IPS DF 6.9 (cell line): ENCODE data around the gene RNF115.

Source experiments
- DNase-seq: peaks from one replicate; pipeline ENCODE4 v3.0.0-alpha.2; 2013; ENCODE audit warnings: low read depth, low spot score
- H3K27ac ChIP-seq: one replicate; pipeline ENCODE4 v1.5.1; 2013; ENCODE audit warnings: low read length, control low read depth
- H3K27me3 ChIP-seq: 2 replicates; pipeline ENCODE4 v1.6.1; 2013; ENCODE audit warnings: mild to moderate bottlenecking, low read length; ENCODE audit not compliant: control insufficient read depth, insufficient read depth
- H3K36me3 ChIP-seq: 2 replicates; pipeline ENCODE4 v1.6.1; 2013; ENCODE audit warnings: low read length; ENCODE audit not compliant: control insufficient read depth, insufficient read depth
- H3K4me1 ChIP-seq: 2 replicates; pipeline ENCODE4 v1.6.1; 2013; ENCODE audit warnings: low read length; ENCODE audit not compliant: control insufficient read depth, insufficient read depth
- H3K4me3 ChIP-seq: 2 replicates; pipeline ENCODE4 v1.5.1; 2013; ENCODE audit warnings: mild to moderate bottlenecking, low read length
- H3K9me3 ChIP-seq: 2 replicates; pipeline ENCODE4 v1.6.1; 2013; ENCODE audit warnings: low read length, inconsistent platforms; ENCODE audit not compliant: control insufficient read depth, insufficient read depth
- WGBS: extraction: QIAGEN DNeasy Blood & Tissue Kit; methylation state at CpG from one replicate; pipeline ENCODE4 v1.1.7; 2013; ENCODE audit warnings: mixed read lengths, missing lambda C conversion rate; ENCODE audit not compliant: insufficient read length, insufficient coverage; 5-methylcytosine and 5-hydroxymethylcytosine counted together

Gene RNF115

DNA sequence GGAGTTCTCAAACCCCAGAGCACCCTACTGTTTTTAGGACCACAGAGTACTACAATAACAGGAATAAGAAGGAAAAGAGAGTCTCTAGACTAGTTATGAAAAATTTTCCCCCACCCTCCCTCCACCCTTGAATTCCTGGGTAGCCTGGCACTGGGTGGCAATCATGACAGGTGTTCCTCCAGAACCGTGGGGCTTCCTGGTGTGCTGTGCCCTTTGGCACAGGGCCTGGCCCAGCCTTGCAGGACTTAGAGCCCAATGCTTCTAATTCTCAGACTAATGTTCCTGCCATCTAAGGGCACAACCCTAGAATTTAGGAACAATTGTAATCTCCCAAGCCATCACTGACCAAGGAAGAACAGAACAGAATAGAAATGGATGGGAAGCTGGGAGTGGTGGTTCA lies 106.1 kb downstream of the RNF115 start:
- no CpG with 5 or more reads among the region's 1 CpG for WGBS

DNA sequence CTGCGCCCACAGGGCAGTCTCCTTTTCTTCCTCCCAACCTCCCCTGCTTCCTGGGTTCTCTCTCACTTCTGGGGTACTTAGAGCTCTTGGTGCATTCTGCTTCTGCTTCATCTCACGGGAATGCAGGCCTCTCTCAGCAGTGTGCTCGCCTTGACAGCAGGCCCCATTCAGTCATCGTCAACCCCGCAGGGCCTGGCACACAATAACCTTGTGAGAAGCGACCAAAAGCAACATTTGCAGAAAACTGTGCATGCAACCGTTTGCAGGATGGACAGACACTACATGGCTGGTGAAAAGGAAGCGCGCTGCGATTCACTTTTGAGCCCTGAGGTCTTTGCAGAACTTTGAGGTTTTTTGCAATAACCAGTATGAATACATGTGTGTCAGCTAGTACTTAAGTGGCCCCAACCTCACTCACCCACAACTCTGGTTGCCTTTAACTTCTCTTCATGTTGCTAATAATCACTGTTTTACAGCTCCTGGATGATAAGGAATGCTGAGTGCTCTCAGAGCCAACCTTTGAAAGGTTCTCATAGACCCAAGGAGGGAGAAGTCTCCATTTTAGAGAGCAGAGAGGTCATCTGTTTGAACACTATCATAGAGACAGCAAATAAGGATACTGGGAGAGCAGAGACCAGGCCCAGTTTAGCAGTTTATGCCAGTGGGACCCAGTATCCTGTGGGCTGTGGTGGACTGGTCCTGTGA lies 107.1 kb downstream of the RNF115 start:
- no peak for DNase-seq
- Histone ChIP-seq H3K4me3 (no peak overlapping the region), H3K4me1 (no peaks in the 10 kb centered on the region), H3K27me3 (peaks cover 2% of the 10 kb centered on the region; the same call in 1 of the 2 replicates), H3K36me3 (no peaks in the 10 kb centered on the region), H3K27ac (no peak overlapping the region), H3K9me3 (no peaks in the 10 kb centered on the region)
- WGBS = no CpG with 5 or more reads among the region's 10 CpGs

More for the DNA sequence above, 106.1 kb downstream of the RNF115 start:
- H3K4me3 ChIP-seq = no peak overlapping the region
- no peaks in the 10 kb centered on the region for H3K36me3 ChIP-seq
- H3K4me1 ChIP-seq = no peaks in the 10 kb centered on the region
- H3K9me3 ChIP-seq = no peaks in the 10 kb centered on the region
- no peak overlapping the region for H3K27ac ChIP-seq
- H3K27me3 ChIP-seq = peaks cover 2% of the 10 kb centered on the region; the same call in 1 of the 2 replicates
- no peak for DNase-seq

- H3K27me3 ChIP-seq = no peaks in the 10 kb centered on the region
- DNase-seq = no peak
- no peaks in the 10 kb centered on the region for H3K36me3 ChIP-seq
- no CpG with 5 or more reads among the region's 6 CpGs for WGBS
- no peaks in the 10 kb centered on the region for H3K9me3 ChIP-seq
- no peaks in the 10 kb centered on the region for H3K4me1 ChIP-seq
- H3K4me3 ChIP-seq = no peak overlapping the region
- no peak overlapping the region for H3K27ac ChIP-seq
Measured at GRCh38 chr1:145714524-145715111, 109.3 kb downstream of the RNF115 start.

DNA sequence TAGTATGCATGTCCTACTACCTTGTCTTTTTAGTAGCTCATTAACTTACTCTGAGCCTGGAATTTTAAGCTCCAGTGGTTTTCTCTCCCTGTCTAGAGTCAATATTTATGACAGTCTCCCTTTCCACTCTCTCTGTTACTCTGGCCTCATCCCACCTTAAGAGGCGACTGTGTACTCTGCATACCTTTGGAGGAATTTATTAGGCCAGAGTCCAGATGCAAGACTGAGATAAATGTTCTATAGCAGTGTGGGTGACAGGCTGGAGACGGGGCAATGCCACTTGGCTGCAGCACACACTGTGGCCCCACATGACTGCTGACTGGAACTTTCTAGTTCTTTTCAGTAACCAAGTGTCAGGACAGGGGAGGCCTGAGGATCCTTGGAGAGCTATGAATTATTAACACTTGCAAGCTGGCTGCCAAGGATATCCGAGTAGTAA lies 112.7 kb downstream of the RNF115 start:
- H3K27me3 ChIP-seq = no peaks in the 10 kb centered on the region
- no peak overlapping the region for H3K27ac ChIP-seq
- no CpG with 5 or more reads among the region's 3 CpGs for WGBS
- DNase-seq = no peak
- no peaks in the 10 kb centered on the region for H3K36me3 ChIP-seq
- H3K9me3 ChIP-seq = no peaks in the 10 kb centered on the region
- H3K4me3 ChIP-seq = no peak overlapping the region
- no peaks in the 10 kb centered on the region for H3K4me1 ChIP-seq

DNA sequence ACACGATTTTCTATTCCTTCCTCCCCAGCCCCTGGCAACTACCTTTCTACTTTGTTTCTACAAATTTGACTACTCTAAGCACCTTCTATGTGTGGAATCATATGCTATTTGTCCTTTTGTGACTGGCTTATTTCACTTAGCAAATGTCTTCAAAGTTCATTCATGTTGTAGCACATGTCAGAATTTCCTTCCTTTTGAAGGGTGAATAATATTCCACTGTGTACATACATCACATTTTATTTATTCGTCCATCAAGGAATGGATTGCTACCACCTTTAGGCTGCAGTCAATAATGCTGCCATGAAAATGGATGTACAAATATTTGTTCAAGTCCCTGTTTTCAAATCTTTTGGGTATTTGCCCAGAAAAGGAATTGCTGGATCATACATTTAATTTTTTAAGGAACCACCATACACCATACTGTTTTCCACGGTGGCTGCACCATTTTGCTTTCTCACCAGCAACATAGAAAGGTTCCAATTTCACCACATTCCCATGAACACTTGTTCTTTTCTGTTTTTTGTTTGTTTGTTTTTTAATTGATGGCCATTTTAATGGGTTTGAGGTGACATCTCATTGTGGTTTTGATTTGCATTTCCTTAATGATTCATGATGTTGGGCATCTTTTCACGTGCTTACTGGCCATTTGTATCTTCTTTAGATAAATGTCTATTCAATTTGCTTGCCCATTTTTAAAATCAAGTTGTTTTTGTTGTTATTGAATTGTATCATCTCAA lies 113.4 kb downstream of the RNF115 start:
- no peaks in the 10 kb centered on the region for H3K4me1 ChIP-seq
- WGBS = no CpG with 5 or more reads among the region's 4 CpGs

DNA sequence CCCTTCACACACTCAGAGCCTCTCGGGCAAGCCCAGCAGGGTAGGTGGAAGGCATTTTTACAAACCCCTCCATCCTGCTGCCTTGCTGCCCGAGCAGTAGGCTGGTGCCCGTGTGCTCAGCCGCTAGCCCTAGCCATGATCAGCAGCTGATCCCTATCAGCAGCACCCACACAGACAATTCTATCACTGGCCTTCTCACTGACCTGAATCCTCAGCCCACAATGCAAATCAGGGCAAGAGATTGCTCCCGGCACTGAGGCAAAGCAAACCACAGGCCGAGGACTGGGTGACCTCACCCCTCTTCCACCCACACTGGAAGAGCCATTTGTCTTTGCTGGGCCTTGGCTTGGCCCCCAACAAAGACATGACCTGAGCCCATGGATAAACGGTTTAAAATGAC lies 115.8 kb downstream of the RNF115 start:
- DNase-seq = no peak
- no peak overlapping the region for H3K27ac ChIP-seq
- WGBS = no CpG with 5 or more reads among the region's 7 CpGs

More for the DNA sequence above, 113.4 kb downstream of the RNF115 start:
- no peak for DNase-seq
- Histone ChIP-seq H3K27ac (no peak overlapping the region), H3K9me3 (no peaks in the 10 kb centered on the region), H3K27me3 (no peaks in the 10 kb centered on the region), H3K36me3 (no peaks in the 10 kb centered on the region), H3K4me3 (no peak overlapping the region)

DNA sequence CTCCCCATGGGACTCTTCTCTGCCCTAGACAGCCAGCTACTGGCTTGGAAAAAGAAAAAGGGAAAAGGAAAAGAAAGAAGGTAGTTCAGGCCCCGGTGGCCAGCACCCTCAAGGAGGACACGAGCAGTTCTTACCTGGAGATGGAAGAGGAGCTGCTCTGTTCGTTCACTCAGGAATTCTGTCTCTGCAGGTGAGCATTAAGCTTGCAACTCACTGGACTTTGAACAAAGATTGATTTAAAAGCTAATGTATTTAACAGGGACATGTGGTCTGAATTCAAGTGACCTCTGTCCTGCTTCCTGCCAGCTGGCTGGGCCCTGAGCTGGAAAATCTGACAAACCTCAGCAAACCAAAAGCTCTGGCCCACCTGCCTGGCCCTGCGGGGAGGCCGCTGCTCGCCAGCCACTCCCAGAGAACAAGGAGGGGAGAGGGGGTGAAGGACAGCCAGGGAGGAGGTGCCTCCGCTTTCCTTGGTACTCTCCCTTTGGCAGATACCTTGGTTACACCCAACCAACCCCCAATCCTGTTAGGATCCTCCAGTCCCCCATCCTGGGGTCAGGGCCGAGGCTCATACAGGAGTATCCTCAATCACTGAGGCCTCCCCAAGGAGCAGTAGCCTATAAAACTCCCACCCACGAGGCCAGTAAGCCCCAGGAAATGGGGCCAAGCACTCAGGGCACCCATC lies 116.6 kb downstream of the RNF115 start, which contains the start of gene PDZK1:
Gene PDZK1, minus strand, starts transcription at position 186 of the 685 bp plus-strand sequence. CDS start 19,347 bp downstream, outside the sequence.
- no peaks in the 10 kb centered on the region for H3K36me3 ChIP-seq
- no peak for DNase-seq
- H3K9me3 ChIP-seq = no peaks in the 10 kb centered on the region
- no peak within 1 kb of the TSS for H3K4me3 ChIP-seq
- WGBS = no CpG with 5 or more reads among the region's 9 CpGs
- no peaks in the 10 kb centered on the region for H3K4me1 ChIP-seq
- H3K27ac ChIP-seq = no peak within 1 kb of the TSS
- H3K27me3 ChIP-seq = no peaks in the 10 kb centered on the region

More for the DNA sequence above, 115.8 kb downstream of the RNF115 start:
- Histone ChIP-seq H3K27me3 (no peaks in the 10 kb centered on the region), H3K36me3 (no peaks in the 10 kb centered on the region), H3K9me3 (no peaks in the 10 kb centered on the region), H3K4me1 (no peaks in the 10 kb centered on the region), H3K4me3 (no peak overlapping the region)

- H3K27me3 ChIP-seq = no peaks in the 10 kb centered on the region
- no peaks in the 10 kb centered on the region for H3K36me3 ChIP-seq
- H3K4me3 ChIP-seq = no peak overlapping the region
- H3K4me1 ChIP-seq = no peaks in the 10 kb centered on the region
- WGBS = no CpG with 5 or more reads among the region's 2 CpGs
- DNase-seq = no peak
- no peak overlapping the region for H3K27ac ChIP-seq
- H3K9me3 ChIP-seq = no peaks in the 10 kb centered on the region
Measured at GRCh38 chr1:145706086-145706664, 117.7 kb downstream of the RNF115 start.

- Histone ChIP-seq H3K27ac (no peak overlapping the region), H3K4me3 (no peak overlapping the region), H3K36me3 (no peaks in the 10 kb centered on the region), H3K4me1 (no peaks in the 10 kb centered on the region), H3K9me3 (no peaks in the 10 kb centered on the region), H3K27me3 (no peaks in the 10 kb centered on the region)
- DNase-seq = no peak
- WGBS = no CpG with 5 or more reads among the region's 7 CpGs
Measured at GRCh38 chr1:145705622-145706021, 118.3 kb downstream of the RNF115 start.

GRCh38 chr1:145702826-145703225 lies 121.1 kb downstream of the RNF115 start:
- WGBS = no CpG with 5 or more reads among the region's 7 CpGs

More at GRCh38 chr1:145702826-145703225, 121.1 kb downstream of the RNF115 start:
- Histone ChIP-seq H3K9me3 (no peaks in the 10 kb centered on the region), H3K27me3 (0 out of 2 replicates have a peak, but pooled peaks cover 2% of the 10 kb centered on the region), H3K27ac (no peak overlapping the region), H3K4me1 (no peaks in the 10 kb centered on the region), H3K36me3 (no peaks in the 10 kb centered on the region), H3K4me3 (no peak overlapping the region)
- DNase-seq = no peak
